Colonic mucosa (tissue), 4 donors: ENCODE measurements around the gene MIPOL1. TPM values are rescaled to one million over a fixed set of nuclear protein-coding genes. Genes with fewer than 3 reads are reported as not detected.

Experiments used
- DNase-seq: peaks from one replicate; pipeline ENCODE4 v3.0.0-alpha.2; 2020
- H3K27ac ChIP-seq: fragments of 200-600 bp; one replicate; pipeline ENCODE4 v1.8.0; 2021
- H3K27me3 ChIP-seq: fragments of 200-600 bp; one replicate; pipeline ENCODE4 v1.8.0; 2021
- H3K36me3 ChIP-seq: fragments of 200-600 bp; one replicate; pipeline ENCODE4 v1.8.0; 2021
- H3K4me1 ChIP-seq: fragments of 200-600 bp; one replicate; pipeline ENCODE4 v1.8.0; 2021; ENCODE audit warnings: mild to moderate bottlenecking
- H3K4me3 ChIP-seq: fragments of 200-600 bp; one replicate; pipeline ENCODE4 v1.8.0; 2021
- H3K9ac ChIP-seq, 2 donors: one replicate each; pipeline ENCODE4 v1.7.0; 2013; ENCODE audit warnings: control low read depth in 2 of 2, low read depth in 2 of 2, low read length in 2 of 2
- H3K9me3 ChIP-seq: fragments of 200-600 bp; one replicate; pipeline ENCODE4 v1.8.0; 2021
- CTCF ChIP-seq: fragments of 200-600 bp; IDR thresholded peaks from one replicate; pipeline ENCODE4 v1.8.0; 2022; ENCODE audit warnings: antibody characterized with exemption, mild to moderate bottlenecking
- intact Hi-C: fragments of 100-400 bp; cut with DNase I; formaldehyde crosslinking; loops from one replicate; pipeline ENCODE4 v1.14.1; 2022
- total RNA-seq, 2 donors: library from RNA; stranded (reverse); fragmentation: NEBNext Ultra II Directional in 1 of 2; extraction: Animal tissue kit (Norgen Biotek cat#: 25700) in 1 of 2; gene quantifications; one replicate each; pipeline ENCODE4 v1.2.1, GENCODE V29; 2021
- donor health status: healthy.
- donor health status: DM: no; HTN: no; CAD: no.
- donor health status: DM: no; HTN: no; CAD: no.

Gene MIPOL1
- total RNA-seq, 2 donors from 2014 or later, result 4.9 to 7.7 TPM

GRCh38 chr14:37417833-37418232 lies 220.1 kb downstream of the MIPOL1 start:
- Histone ChIP-seq H3K27me3 (no peaks in the 10 kb centered on the region), H3K4me1 (no peaks in the 10 kb centered on the region), H3K9me3 (no peaks in the 10 kb centered on the region), H3K36me3 (no peaks in the 10 kb centered on the region), H3K9ac (no peak overlapping the region), H3K27ac (no peak overlapping the region), H3K4me3 (no peak overlapping the region)
- no peak for DNase-seq
- intact Hi-C loops, result no loop called here
- TF ChIP-seq CTCF, result no peak

DNA sequence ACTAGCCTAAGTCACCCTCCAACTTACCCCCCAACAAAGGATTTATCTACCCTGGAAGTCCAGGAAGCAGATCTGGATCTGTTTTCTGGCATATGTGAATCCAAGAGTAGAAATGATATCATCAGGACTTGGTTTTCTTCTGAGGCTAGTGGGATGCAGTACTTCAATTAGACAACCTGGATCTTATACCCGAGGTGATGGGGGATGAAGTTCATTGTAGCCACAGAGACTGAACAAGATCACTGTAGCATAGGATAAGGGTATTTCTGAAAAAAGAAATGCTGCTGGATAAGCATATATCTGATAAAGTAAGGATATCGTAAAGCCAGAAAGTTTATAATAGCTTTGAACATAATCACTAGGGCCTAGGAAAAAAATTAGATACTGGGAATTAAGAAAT lies 222.9 kb downstream of the MIPOL1 start:
- DNase-seq, result no peak
- H3K4me3 ChIP-seq, result no peak overlapping the region
- H3K36me3 ChIP-seq, result no peaks in the 10 kb centered on the region
- no peak overlapping the region for H3K9ac ChIP-seq
- intact Hi-C loops, result loop anchor here (10.0 kb wide), 1 partner anchor 144 kb away; no protein-coding TSS in a partner anchor
- H3K27ac ChIP-seq, result no peak overlapping the region
- H3K4me1 ChIP-seq, result no peaks in the 10 kb centered on the region
- H3K9me3 ChIP-seq, result no peaks in the 10 kb centered on the region
- no peak for TF ChIP-seq CTCF
- no peaks in the 10 kb centered on the region for H3K27me3 ChIP-seq

DNA sequence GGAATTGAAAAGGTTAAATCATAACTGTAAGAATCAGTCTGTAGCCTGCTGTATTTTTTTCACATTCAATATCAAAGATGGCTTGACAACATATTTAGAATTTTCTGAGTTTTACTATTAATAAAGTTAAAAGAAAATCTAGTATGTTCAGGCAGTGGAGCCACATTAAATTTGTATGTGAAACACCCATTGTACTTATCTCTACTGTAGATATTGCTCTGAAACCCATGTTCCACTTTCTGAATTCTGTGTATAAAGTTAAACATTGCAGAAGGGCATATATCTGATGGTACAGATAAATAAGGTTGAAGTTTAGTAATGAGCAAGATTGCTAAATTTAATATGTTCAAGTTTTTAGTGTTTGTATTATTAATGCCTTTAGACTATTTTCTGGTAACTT lies 224.6 kb downstream of the MIPOL1 start:
- TF ChIP-seq CTCF, result no peak
- no peaks in the 10 kb centered on the region for H3K9me3 ChIP-seq

GRCh38 chr14:37422748-37423147 lies 225.0 kb downstream of the MIPOL1 start:
- Histone ChIP-seq H3K4me1 (no peaks in the 10 kb centered on the region), H3K4me3 (no peak overlapping the region), H3K27me3 (no peaks in the 10 kb centered on the region), H3K36me3 (no peaks in the 10 kb centered on the region), H3K27ac (no peak overlapping the region), H3K9ac (no peak overlapping the region), H3K9me3 (no peaks in the 10 kb centered on the region)
- intact Hi-C loops, result loop anchor here (10.0 kb wide), 1 partner anchor 142 kb away; no protein-coding TSS in a partner anchor
- DNase-seq, result no peak
- TF ChIP-seq CTCF, result no peak

More for the DNA sequence above, 224.6 kb downstream of the MIPOL1 start:
- Histone ChIP-seq H3K27ac (no peak overlapping the region), H3K36me3 (no peaks in the 10 kb centered on the region), H3K9ac (peak overlapping the region in 1 of 2 donors; percentile 38), H3K4me1 (no peaks in the 10 kb centered on the region), H3K4me3 (no peak overlapping the region), H3K27me3 (no peaks in the 10 kb centered on the region)
- DNase-seq, result no peak
- intact Hi-C loops, result loop anchor here (10.0 kb wide), 1 partner anchor 142 kb away; no protein-coding TSS in a partner anchor

DNA sequence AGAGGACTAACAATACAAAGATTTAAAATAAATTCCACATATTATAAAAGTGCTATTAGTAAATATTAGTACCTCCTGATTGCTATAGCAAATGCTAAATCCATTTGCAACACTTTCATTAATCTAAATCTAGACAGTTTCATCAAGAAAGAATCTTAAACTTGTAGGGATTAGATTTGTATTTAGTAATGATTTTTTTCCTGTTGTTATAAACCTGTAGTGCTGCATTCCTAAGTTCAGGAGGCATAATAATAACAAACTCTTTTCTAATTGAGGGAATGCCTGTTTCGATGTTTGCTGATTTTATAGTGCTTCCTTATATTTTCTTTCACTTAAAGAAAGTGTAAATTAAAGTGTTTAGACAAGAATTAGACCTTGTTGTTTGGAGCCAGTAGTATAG lies 231.2 kb downstream of the MIPOL1 start:
- Histone ChIP-seq H3K27ac (no peak overlapping the region), H3K36me3 (no peaks in the 10 kb centered on the region)
- DNase-seq, result no peak

More for the DNA sequence above, 231.2 kb downstream of the MIPOL1 start:
- intact Hi-C loops, result loop anchor here (10.0 kb wide), 1 partner anchor 136 kb away; no protein-coding TSS in a partner anchor
- no peaks in the 10 kb centered on the region for H3K4me1 ChIP-seq
- no peaks in the 10 kb centered on the region for H3K9me3 ChIP-seq
- no peak for TF ChIP-seq CTCF
- no peak overlapping the region for H3K9ac ChIP-seq
- H3K27me3 ChIP-seq, result no peaks in the 10 kb centered on the region
- H3K4me3 ChIP-seq, result no peak overlapping the region
